Upper lobe of left lung (tissue), 6 donors: ENCODE measurements around the gene SH3RF1. TPM values are rescaled to one million over a fixed set of nuclear protein-coding genes. Genes with fewer than 3 reads are reported as not detected.

ENCODE experiments used
- ATAC-seq, 2 donors: fragments of 200-7000 bp; cut with Tn5 transposase; one replicate each; pipeline ENCODE4 v1.9.1; 2022; ENCODE audit warnings: mild to moderate bottlenecking in 2 of 2, moderate library complexity in 2 of 2; ENCODE audit not compliant: low FRiP score in 2 of 2
- DNase-seq, 2 donors: peaks; one replicate each; pipeline ENCODE4 v3.0.0-alpha.2; 2019 to 2020
- H3K27ac ChIP-seq, 4 donors: fragments of 200-600 bp; sonication (generic); one replicate each; pipeline ENCODE4 v1.5.1; 2016 to 2019
- H3K27me3 ChIP-seq, 4 donors: fragments of 200-600 bp; sonication (generic); one replicate each; pipeline ENCODE4 v1.5.1; 2017 to 2019
- H3K36me3 ChIP-seq, 4 donors: fragments of 200-600 bp; sonication (generic); one replicate each; pipeline ENCODE4 v1.5.1; 2016 to 2019
- H3K4me1 ChIP-seq, 4 donors: fragments of 200-600 bp; sonication (generic); one replicate each; pipeline ENCODE4 v1.5.1; 2018 to 2019
- H3K4me3 ChIP-seq, 4 donors: fragments of 200-600 bp; sonication (generic); one replicate each; pipeline ENCODE4 v1.5.1; 2017 to 2019; ENCODE audit warnings: mild to moderate bottlenecking in 2 of 4, moderate library complexity in 1 of 4
- H3K9me3 ChIP-seq, 4 donors: fragments of 200-600 bp; sonication (generic); one replicate each; pipeline ENCODE4 v1.5.1; 2018 to 2019
- EP300 ChIP-seq, 4 donors: sonication (generic); formaldehyde crosslinking; IDR thresholded peaks; one replicate each; pipeline ENCODE4 v1.5.1; 2017; ENCODE audit warnings: antibody characterized with exemption in 4 of 4, control low read depth in 2 of 4
- POLR2A ChIP-seq, 4 donors: fragments of 450-650 bp; IDR thresholded peaks; one replicate each; pipeline ENCODE4 v1.5.1; 2016 to 2017; ENCODE audit warnings: antibody characterized with exemption in 4 of 4, mild to moderate bottlenecking in 2 of 4
- POLR2AphosphoS5 ChIP-seq, 2 donors: sonication (generic); formaldehyde crosslinking; IDR thresholded peaks; one replicate each; pipeline ENCODE4 v1.5.1; 2017; ENCODE audit warnings: antibody characterized with exemption in 2 of 2
- WGBS, 2 donors: methylation state at CpG; one replicate each; pipeline ENCODE4 v1.1.5; 2017 to 2018; 5-methylcytosine and 5-hydroxymethylcytosine counted together
- total RNA-seq, 6 donors: library from RNA; depleted of rRNA in 4 of 6; stranded (reverse); fragments of >200 nt in 4 of 6; gene quantifications; one replicate each; pipeline versions ENCODE4 v1.1.0 to v1.2.1, GENCODE V29; 2016 to 2021
- TF ChIP-seq, protein P1 (sequence below), 6 experiments: fragments of 450-650 bp in 4 of 6; fragments of 200-600 bp in 2 of 6; sonication (generic) in 2 of 6; IDR thresholded peaks; one replicate each; pipeline ENCODE4 v1.5.1; 2016 to 2019; ENCODE audit warnings: antibody characterized with exemption in 6 of 6
- donor health status: DM: no; HTN: no; CAD: no; lungs with moderate emphysema.
- donor health status: DM: no; HTN: yes; CAD: no; lungs with severe emphysema.

SH3RF1 gene
- total RNA-seq, 6 donors from 2014 or later, result 27.1 to 38.7 (median 34.3) TPM

DNA sequence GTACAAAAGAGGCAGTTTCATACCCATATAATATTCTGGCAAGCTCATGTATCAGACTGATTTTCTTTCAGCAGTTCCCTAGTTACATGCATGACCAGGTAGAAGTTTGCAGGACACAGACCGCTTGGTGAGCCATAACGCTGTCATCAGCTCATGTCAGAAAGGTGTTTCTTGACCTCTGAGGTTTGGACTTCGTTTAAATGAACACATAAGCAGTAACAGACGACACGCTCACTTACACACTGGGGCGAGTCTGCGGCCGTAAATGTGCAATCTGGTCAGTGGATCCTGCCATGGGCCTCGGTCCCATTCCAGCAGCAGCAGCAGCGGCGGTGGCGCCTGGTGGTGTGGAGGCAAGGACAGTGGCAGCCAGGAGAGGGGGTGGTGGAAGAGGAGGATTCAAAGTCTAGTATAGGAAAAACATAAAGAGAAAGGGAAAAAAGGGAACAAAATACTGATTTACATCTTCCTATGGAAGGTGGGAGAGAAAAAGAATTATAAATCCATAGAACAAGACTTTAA is 148.8 kb downstream of the SH3RF1 start:
- 95 to 96% methylated on average over 12 of the region's 12 CpGs for whole genome bisulfite sequencing, 2 donors
- ATAC-seq, result no peak
- TF ChIP-seq EP300 (IDR thresholded peaks at IDR 0.05) (no peak), POLR2A (IDR thresholded peaks at IDR 0.05) (no peak), POLR2AphosphoS5 (IDR thresholded peaks at IDR 0.05) (no peak)
- TF ChIP-seq, protein P1, sequence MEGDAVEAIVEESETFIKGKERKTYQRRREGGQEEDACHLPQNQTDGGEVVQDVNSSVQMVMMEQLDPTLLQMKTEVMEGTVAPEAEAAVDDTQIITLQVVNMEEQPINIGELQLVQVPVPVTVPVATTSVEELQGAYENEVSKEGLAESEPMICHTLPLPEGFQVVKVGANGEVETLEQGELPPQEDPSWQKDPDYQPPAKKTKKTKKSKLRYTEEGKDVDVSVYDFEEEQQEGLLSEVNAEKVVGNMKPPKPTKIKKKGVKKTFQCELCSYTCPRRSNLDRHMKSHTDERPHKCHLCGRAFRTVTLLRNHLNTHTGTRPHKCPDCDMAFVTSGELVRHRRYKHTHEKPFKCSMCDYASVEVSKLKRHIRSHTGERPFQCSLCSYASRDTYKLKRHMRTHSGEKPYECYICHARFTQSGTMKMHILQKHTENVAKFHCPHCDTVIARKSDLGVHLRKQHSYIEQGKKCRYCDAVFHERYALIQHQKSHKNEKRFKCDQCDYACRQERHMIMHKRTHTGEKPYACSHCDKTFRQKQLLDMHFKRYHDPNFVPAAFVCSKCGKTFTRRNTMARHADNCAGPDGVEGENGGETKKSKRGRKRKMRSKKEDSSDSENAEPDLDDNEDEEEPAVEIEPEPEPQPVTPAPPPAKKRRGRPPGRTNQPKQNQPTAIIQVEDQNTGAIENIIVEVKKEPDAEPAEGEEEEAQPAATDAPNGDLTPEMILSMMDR (IDR thresholded peaks at IDR 0.05), result no peak
- Histone ChIP-seq H3K27me3 (no peaks in the 10 kb centered on the region), H3K36me3 (peaks cover 5 to 29% (median 14%) of the 10 kb centered on the region in 4 donors), H3K4me3 (no peak overlapping the region), H3K9me3 (no peaks in the 10 kb centered on the region), H3K4me1 (no peaks in the 10 kb centered on the region), H3K27ac (no peak overlapping the region)
- peak in 1 of 2 donors; percentile 63 for DNase-seq

DNA sequence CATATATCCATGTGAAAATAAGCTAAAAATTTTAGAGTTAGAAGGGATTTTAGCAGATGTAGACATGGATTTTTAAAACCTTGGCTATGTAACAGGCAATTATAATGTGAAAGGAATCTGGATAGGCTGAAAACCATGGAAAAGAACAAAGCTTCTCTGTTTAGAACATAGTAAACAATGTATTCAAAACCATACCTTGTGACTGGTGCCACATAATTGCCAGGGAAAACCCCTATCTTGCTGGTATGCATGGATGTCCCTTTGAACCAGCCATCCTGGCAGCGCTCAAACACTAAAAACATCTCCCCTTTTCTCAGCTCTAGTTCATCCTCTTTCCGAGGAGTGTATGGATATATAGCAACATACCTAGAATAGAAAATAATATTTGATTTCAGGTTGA is 150.1 kb downstream of the SH3RF1 start:
- TF ChIP-seq POLR2A (IDR thresholded peaks at IDR 0.05) (no peak), EP300 (IDR thresholded peaks at IDR 0.05) (no peak), POLR2AphosphoS5 (IDR thresholded peaks at IDR 0.05) (no peak)
- TF ChIP-seq, protein P1 (IDR thresholded peaks at IDR 0.05), result no peak
- Histone ChIP-seq H3K36me3 (peaks cover 8 to 42% (median 22%) of the 10 kb centered on the region in 4 donors), H3K27me3 (no peaks in the 10 kb centered on the region), H3K27ac (no peak overlapping the region), H3K9me3 (no peaks in the 10 kb centered on the region), H3K4me3 (no peak overlapping the region), H3K4me1 (peaks cover 0 to 6% (median 0%) of the 10 kb centered on the region in 4 donors)
- no peak for DNase-seq
- ATAC-seq, result no peak
- WGBS, 2 donors, result 92 to 94% methylated on average over 2 of the region's 2 CpGs

DNA sequence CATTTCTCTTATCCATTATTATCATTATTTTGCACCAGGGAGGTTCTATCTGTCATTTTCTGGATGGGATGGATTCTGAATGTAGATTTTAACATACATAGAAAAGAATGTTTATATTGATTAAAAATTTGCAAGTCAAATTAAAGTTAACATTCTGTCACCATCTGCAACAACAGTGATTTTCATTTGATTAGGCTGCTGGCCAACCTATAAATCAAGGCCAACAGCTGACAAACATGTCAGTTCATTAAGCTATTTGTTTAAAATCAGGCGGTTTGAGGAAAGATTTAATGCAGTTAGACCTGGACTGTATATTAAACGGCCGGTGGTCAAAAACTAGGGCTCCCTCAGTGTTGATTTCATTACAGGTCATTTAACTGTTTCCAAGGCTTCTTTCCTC is 151.2 kb downstream of the SH3RF1 start:
- no peak overlapping the region for H3K4me3 ChIP-seq
- WGBS, 2 donors, result 82% methylated on average over 3 of the region's 3 CpGs
- H3K27ac ChIP-seq, result no peak overlapping the region
- DNase-seq (no peak), ATAC-seq (no peak)
- no peaks in the 10 kb centered on the region for H3K27me3 ChIP-seq
- TF ChIP-seq EP300 (IDR thresholded peaks at IDR 0.05) (no peak), POLR2AphosphoS5 (IDR thresholded peaks at IDR 0.05) (no peak), POLR2A (IDR thresholded peaks at IDR 0.05) (no peak)
- TF ChIP-seq, protein P1 (IDR thresholded peaks at IDR 0.05), result no peak
- no peaks in the 10 kb centered on the region for H3K9me3 ChIP-seq
- peaks cover 0 to 13% (median 0%) of the 10 kb centered on the region in 4 donors for H3K4me1 ChIP-seq
- peaks cover 10 to 48% (median 22%) of the 10 kb centered on the region in 4 donors for H3K36me3 ChIP-seq

DNA sequence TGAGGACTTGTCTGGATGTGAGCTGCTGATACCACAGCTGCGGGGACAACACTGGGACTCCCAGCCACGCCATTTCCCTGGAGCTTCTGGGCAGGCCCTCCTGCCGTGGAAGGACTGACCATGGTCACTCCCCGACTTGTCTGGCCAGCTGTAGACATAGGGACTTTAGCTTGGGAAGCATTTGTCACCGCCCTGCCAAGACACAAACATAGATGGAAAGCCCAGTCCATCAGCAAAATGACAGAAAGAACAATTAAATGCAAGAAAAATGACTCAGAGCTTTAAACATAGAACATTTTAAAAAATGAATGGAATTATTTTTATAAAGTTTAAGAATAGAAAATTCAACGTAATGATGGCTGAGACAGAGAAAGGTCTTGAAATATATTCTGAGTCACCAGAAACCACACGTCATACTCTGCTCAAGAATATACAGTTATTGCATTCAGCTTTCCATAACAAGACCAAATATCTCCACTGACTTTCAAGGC is 153.1 kb downstream of the SH3RF1 start:
- ATAC-seq, result no peak
- Histone ChIP-seq H3K4me1 (peaks cover 0 to 13% (median 0%) of the 10 kb centered on the region in 4 donors), H3K27ac (no peak overlapping the region), H3K36me3 (peaks cover 10 to 60% (median 24%) of the 10 kb centered on the region in 4 donors), H3K9me3 (no peaks in the 10 kb centered on the region), H3K27me3 (no peaks in the 10 kb centered on the region), H3K4me3 (no peak overlapping the region)
- DNase-seq, result no peak
- 91 to 94% methylated on average over 7 of the region's 7 CpGs for WGBS, 2 donors
- TF ChIP-seq, protein P1 (IDR thresholded peaks at IDR 0.05), result no peak
- TF ChIP-seq POLR2AphosphoS5 (IDR thresholded peaks at IDR 0.05), result no peak
- no peak for TF ChIP-seq EP300 (IDR thresholded peaks at IDR 0.05)
- TF ChIP-seq POLR2A (IDR thresholded peaks at IDR 0.05), result no peak
